NCI-H460 (cell line): Measurements from ENCODE around the gene CMYA5. TPM values are rescaled to one million over a fixed set of nuclear protein-coding genes. Genes with fewer than 3 reads are reported as not detected.
"Not testable (repeated sequence)": the region's sequence is repeated elsewhere in the genome, so short reads cannot be mapped to it uniquely, and the experiment has no call there.

Experiments
- DNase-seq: peaks from one replicate; pipeline ENCODE4 v3.0.0-alpha.2; 2016; ENCODE audit warnings: low read depth; ENCODE audit errors: extremely low read depth
- total RNA-seq: library from RNA; depleted of rRNA; stranded (reverse); fragments of >200 nt; shearing (Covaris generic); gene quantifications from 2 replicates; pipeline ENCODE4 v1.2.3, GENCODE V29; 2014

CMYA5 gene
- total RNA-seq, 1 experiment from 2014 or later = 0.42 TPM

- no peak for DNase-seq
These were observed 13.2 kb downstream of the CMYA5 start for GRCh38 chr5:79702606-79703380.

- no peak for DNase-seq
These were observed 13.7 kb downstream of the CMYA5 start for GRCh38 chr5:79703381-79703645.

GRCh38 chr5:79704553-79704952 lies 14.9 kb downstream of the CMYA5 start:
- no peak for DNase-seq

- DNase-seq = no peak
These were observed 16.0 kb downstream of the CMYA5 start for GRCh38 chr5:79705632-79706031.

DNA sequence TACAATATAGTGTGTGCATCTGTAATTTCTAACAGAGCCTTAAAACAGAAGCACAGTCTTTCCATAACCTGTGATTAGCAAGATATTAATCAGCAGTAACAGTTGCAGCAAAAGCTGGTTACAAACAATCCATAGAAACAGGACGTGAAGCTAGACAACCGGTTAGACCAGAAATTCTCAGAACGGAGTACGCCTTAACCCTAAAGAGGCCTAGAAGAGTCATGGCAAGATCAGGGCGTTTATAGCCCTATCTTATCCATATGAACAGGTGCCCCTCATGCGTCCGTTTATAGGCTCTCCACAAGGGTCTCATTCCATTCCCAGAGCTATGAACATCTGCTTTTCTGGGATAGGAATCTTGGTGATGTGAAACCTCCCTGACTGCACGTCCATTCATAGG lies 16.7 kb downstream of the CMYA5 start:
- not testable (repeated sequence) for DNase-seq

GRCh38 chr5:79707535-79707934 lies 17.9 kb downstream of the CMYA5 start:
- DNase-seq = no peak

DNA sequence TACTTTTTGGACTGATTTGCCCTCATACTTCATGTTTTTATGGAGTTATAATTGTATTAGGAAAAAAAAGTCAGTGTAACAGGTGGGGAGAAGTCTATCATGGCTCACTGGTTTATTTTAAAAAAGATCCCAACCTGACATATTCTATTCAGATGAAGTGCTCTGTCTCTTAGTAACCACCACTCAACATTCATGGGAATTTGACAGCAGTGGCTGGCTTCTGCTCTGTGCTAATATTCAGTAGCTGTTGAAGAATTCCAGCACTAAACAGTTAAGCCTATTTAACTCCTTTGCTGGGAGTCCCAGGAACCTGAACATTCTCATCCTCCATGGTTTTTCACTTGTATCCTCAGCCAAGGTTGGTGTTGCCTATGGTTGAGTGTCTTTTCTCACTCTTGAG lies 23.1 kb downstream of the CMYA5 start:
- DNase-seq = no peak

DNA sequence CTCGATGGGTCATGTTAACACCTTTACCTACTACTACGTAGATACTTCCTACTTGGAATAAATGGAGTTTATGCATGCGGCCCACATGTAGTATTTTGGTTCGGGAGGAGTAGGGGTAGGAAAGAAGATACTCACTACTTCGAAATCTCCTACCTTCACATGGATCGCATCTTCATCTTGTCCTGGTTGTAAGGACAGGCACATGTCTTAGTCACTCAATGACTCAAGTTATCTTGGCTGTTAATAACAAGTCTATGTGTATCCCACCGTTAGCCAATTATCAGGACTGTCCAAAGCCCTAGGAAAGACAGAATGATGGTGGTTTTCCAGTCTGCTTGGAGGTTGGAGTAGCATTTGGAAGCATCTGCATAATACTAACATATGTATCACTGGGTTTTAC lies 24.1 kb downstream of the CMYA5 start:
- DNase-seq = no peak

DNA sequence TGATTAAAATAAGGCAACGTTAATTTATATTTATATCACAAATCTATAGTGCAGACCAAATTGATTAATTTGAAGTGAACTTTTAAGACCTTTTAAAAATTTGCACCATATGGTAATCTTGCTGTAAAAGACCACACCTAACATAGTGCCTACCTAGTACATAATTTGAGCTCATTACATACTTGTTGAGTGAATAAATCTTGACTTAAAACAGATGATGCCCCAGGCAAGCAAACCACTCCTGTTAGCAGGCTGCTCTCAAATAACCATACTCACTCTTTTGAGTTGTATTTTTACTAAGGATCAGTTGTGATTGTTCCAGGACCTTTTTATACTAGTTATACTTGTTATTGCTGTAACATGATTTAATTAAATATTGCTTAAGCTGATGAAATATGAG lies 27.2 kb downstream of the CMYA5 start:
- no peak for DNase-seq

- no peak for DNase-seq
These were observed 30.5 kb downstream of the CMYA5 start for GRCh38 chr5:79720096-79720495.

GRCh38 chr5:79727451-79728355 lies 38.1 kb downstream of the CMYA5 start:
- no peak for DNase-seq

GRCh38 chr5:79728396-79728795 lies 38.8 kb downstream of the CMYA5 start:
- DNase-seq = no peak

DNA sequence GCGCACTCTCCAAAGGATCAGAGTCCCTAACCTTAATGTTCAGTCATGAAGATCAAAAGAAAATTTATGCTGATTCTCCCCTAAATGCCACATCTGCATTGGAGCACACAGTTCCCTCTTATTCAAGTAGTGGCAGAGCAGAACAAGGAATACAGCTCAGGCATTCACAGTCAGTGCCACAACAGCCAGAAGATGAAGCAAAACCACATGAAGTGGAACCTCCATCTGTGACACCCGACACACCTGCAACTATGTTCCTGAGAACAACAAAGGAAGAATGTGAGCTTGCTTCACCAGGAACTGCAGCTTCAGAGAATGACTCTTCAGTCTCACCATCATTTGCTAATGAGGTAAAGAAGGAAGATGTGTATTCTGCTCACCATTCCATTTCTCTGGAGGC lies 40.0 kb downstream of the CMYA5 start:
- DNase-seq = no peak

DNA sequence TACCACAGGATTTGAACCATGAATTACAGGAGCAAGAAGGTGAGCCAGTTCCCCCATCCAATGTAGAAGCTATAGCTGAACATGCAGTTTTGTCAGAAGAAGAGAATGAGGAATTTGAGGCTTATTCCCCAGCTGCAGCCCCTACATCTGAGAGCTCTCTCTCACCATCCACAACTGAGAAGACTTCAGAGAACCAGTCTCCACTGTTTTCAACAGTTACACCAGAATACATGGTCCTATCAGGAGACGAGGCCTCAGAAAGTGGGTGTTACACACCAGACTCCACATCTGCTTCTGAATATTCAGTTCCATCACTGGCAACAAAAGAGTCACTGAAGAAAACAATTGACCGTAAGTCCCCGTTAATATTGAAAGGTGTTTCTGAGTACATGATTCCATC lies 40.9 kb downstream of the CMYA5 start:
- DNase-seq = no peak

DNA sequence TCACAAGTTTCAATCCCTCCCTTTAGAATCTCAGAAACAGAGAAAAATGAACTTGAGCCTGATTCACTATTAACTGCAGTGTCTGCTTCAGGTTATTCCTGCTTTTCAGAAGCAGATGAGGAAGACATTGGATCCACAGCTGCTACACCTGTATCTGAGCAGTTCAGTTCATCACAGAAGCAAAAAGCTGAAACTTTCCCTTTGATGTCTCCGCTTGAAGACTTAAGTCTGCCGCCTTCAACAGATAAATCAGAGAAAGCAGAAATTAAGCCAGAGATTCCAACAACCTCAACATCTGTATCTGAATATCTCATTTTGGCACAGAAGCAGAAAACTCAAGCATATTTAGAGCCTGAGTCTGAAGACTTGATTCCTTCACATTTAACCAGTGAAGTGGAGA lies 42.1 kb downstream of the CMYA5 start:
- DNase-seq = no peak

GRCh38 chr5:79736528-79737514 lies 47.2 kb downstream of the CMYA5 start:
- DNase-seq = no peak

- DNase-seq = no peak
These were observed 48.7 kb downstream of the CMYA5 start for GRCh38 chr5:79738349-79738748.

DNA sequence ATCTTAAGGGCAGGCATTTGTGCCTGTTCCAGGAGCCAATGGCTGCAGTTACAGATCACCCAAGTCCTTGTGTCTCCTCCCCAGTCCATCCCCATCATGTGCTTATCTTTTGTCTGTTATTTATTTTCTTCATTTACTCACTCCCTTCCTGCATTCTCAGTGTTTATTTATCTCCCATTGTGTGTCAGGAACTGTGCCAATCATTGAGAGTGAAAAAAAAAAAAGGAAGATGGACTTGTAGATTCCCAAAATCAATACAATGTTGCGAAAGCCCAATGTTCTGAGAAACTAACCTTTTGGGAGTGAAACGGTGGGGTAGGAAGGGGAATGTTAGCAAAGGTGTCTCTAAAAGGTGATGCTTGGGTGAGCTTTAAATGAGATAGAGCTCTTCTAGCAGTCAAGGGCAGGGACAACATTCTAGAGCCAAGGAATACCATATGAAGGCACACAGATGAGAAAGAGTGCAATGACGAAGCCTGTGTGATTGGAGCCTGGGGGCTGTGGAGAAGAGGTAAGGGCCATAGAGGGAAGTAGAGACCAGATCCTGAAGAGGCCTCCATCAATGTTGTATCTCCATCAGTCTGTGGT lies 53.0 kb downstream of the CMYA5 start:
- no peak for DNase-seq

DNA sequence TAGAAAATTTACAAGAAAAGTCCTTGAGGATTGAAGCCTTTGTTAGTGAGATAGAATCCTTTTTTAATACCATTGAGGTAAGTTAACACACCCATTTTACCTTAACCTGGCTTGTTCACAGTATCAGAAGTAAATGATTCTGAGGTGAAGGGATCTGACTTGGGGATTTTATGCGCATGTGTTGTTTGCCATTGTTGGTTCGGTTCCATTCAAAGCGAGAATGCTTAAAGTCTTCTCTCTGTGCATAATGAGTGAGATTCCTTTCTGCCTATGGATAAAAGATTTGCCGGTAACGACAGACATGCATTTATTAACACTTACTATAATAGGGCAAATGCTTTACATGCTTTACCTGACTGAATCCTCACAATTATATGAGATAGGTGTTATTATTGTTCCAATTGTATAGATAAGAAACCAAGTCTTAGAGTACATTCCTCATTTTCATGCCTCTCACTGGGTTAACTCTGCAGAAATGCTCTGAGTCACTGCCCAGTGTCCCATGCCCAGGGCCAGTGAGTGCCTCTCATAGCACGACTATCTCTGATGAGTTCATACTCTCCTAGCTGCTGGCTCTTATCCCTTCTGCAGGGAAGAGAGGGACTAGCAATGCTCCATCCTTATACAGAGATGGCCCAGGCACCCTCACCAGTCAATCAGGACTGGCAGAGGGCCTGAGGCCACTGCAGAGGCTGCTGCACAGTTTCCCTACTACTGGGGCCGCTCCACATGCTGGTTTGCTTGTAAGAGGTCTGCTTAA lies 54.4 kb downstream of the CMYA5 start:
- no peak for DNase-seq

DNA sequence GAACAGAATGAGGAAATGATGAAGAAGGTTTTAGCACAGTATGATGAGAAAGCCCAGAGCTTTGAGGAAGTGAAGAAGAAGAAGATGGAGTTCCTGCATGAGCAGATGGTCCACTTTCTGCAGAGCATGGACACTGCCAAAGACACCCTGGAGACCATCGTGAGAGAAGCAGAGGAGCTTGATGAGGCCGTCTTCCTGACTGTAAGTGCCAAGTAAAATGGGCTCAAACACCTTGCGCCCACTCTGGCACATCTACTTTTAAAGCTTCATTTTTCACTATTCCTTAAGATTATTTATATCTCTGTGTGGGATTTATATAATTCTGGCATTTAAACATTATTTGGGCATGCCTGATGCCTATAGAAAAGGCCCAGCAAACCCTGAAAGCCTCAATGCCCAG lies 55.6 kb downstream of the CMYA5 start:
- DNase-seq = no peak
